Esophagus squamous epithelium (tissue), 4 donors: Measurements from ENCODE around the gene PTPRJ.

Experiments
- POLR2A ChIP-seq, 4 donors: fragments of 450-650 bp; IDR thresholded peaks; one replicate each; pipeline ENCODE4 v1.6.1; 2017; ENCODE audit warnings: antibody characterized with exemption in 4 of 4, mild to moderate bottlenecking in 4 of 4, moderate library complexity in 3 of 4
- TF ChIP-seq, protein P1 (sequence below), 6 experiments: fragments of 450-650 bp in 4 of 6; fragments of 200-600 bp in 2 of 6; sonication (generic) in 2 of 6; IDR thresholded peaks; one replicate each; pipeline ENCODE4 v1.5.1; 2016 to 2019; ENCODE audit warnings: antibody characterized with exemption in 6 of 6, mild to moderate bottlenecking in 4 of 6, moderate library complexity in 4 of 6

DNA sequence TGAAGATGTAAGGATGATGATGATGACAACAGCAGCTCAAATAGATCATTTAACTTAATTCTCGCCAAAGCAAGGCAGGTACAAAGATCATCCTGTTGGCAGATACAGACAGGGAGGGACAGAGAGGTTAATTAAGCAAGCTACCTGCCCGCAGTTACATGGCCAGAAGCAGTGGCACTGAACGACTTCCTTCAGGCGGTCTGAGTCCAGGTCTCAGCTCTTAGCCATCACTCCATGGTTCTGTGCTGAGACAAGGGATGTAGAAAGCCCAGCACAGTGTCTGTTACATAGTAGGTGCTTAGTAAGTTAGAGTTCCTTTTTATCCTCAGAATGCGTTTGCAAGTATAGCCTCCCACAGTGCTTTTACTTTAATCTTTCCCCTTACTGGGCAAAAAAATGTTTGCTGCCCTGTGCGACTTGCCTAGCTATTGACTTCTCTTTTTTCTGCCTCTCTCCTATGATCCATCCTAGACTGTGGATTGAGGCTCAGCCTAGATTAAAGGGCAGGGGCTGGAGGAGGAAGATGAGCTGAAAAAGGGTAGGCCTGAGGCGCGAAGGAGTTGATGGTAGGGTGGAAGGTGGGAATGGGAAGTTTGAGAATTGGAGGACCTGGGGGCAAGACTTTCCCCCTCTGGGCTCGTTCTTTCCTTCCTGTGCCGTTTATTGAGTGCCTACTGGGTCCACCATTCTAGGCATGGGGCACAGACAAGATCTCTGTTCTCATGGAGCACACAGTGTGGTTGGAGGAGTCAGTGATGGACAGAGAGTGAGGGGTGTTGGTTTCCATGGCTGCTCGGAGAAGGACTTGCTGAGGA is 128.1 kb downstream of the PTPRJ start:
- TF ChIP-seq POLR2A (IDR thresholded peaks at IDR 0.05) = no peak
- TF ChIP-seq, protein P1, sequence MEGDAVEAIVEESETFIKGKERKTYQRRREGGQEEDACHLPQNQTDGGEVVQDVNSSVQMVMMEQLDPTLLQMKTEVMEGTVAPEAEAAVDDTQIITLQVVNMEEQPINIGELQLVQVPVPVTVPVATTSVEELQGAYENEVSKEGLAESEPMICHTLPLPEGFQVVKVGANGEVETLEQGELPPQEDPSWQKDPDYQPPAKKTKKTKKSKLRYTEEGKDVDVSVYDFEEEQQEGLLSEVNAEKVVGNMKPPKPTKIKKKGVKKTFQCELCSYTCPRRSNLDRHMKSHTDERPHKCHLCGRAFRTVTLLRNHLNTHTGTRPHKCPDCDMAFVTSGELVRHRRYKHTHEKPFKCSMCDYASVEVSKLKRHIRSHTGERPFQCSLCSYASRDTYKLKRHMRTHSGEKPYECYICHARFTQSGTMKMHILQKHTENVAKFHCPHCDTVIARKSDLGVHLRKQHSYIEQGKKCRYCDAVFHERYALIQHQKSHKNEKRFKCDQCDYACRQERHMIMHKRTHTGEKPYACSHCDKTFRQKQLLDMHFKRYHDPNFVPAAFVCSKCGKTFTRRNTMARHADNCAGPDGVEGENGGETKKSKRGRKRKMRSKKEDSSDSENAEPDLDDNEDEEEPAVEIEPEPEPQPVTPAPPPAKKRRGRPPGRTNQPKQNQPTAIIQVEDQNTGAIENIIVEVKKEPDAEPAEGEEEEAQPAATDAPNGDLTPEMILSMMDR (IDR thresholded peaks at IDR 0.05) = no peak
